Stimulated activated CD8-positive, alpha-beta memory T cell treated with anti-CD3 and anti-CD28 coated beads, Interleukin-15, amount 100 ng/mL, for 1 hour (primary cell): ENCODE results near the gene PCDH1.
"Not testable (repeated sequence)": the region's sequence is repeated elsewhere in the genome, so short reads cannot be mapped to it uniquely, and the experiment has no call there.

Experiments used
- DNase-seq: peaks from one replicate; pipeline ENCODE4 v3.0.0-alpha.2; 2020; ENCODE audit warnings: low read depth

The PCDH1 gene

DNA sequence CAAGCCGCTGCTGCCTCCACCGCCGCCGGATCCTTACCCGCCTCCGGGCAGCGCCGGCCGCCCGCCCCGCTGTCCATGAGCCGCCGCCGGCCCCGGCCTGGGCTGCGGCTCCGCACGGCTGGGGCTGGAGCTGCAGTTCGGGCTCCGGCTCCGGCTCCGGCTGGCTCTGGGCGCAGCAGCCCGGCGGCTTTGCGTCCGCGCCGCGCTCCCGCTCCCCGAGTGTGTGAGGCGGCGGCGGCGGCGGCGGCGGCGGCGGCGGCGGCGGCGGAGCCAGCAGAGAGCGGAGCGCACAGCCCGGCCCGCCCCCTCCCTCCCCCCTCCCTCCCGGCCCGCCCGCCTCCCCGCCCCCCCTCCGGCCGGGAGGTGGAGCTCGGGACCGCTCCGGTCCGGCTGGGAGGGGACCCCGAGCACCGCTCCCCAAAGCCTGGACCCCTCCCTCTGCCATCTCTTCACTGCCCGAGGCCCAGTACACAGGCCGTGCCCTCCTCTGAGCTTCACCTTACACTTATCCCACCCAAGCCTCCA lies at the start of gene PCDH1:
Gene PCDH1, minus strand, starts transcription at position 225 of the 525 bp plus-strand sequence. Its CDS starts 148 bp downstream, at position 77.
- DNase-seq: no peak

DNA sequence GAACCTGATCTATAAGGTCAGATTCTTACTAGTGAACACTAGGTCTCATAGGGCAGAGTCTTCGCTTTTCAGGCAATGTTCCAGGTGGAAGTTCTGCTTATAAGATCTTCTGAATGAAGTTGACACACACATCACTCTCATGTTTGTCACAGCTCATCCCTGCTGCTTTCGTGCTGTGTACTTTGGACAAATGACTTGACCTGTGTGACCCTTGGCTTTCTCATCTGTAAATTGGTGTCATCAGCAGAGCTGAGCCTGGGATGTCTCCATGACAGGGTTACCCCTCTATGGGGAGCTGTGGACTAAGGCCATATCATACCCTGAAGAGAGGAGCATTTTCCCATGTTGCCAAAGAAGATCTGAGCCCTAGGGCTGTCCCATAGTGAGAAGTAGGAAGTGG lies 48.2 kb upstream of the PCDH1 start:
- DNase-seq: no peak

DNA sequence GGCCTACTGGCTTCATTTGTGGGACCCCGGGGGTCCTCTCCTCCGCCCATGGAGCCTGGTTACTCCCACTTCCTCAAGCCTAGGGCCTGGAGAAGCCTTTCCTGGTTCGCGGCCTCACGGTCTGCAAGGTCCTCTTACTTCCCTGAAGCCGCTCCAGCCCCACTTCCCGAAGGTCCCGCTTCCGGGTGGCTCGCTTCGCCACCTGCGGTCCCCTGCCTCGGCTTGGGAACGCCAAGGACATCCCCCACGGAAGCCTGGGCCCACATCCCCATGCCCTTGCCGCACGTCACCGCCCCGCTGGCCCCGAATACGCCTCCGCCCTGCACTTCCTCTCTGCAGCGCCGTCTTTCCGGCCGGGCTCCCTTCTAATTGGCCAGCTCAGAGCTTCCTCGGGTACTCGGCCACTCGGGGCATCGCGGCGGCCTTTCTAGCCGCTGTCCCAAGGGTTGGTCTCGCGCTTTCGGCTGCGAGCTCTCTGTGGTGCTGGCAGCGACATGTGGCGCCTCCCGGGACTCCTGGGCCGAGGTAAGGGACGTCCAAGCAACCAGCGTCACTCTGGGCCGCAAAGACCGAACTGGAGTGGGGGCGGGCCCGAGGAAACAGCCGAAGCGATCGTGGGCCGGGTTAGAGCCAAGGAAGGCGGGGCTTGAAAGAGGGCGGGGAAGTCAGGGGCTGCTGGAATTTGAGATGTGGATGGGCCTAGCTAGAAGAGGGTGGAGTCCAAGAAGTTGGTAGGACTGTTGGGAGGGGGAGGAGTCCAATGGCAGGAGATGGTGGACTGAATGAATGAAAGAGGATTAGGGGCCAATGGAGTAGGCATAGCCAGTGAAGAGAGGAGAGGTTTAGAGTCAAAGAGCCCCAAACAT lies 45.5 kb upstream of the PCDH1 start, which contains the start of gene DELE1:
Gene DELE1, plus strand, starts transcription at position 424 of the 866 bp plus-strand sequence. Its CDS starts 71 bp downstream, at position 495.
- DNase-seq: peak; percentile 91

DNA sequence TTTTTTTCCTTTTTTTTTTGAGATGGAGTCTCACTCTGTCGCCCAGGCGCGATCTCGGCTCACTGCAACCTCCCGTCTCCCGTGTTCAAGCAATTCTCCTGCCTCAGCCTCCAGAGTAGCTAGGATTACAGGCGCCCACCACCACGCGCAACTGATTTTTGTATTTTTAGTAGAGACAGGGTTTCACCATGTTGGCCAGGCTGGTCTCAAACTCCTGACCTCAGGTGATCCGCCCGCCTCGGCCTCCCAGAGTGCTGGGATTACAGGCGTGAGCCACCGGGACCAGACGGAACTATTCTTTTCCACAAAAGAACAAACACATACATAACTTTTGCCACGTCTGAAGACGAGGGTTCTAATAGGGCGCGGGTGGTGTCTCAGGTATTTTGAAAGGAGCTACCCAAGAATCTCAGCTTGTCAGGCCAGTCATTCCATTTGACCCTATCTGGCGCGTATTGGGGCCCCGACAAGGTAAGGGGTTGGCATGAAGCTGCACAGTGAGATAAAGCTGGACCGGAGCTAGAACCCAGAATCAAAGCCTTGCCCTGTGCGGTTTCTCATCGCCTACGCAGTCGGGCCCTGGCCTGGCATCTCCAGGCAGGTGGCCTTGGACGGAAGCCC lies 44.7 kb upstream of the PCDH1 start:
- not testable (repeated sequence) for DNase-seq

DNA sequence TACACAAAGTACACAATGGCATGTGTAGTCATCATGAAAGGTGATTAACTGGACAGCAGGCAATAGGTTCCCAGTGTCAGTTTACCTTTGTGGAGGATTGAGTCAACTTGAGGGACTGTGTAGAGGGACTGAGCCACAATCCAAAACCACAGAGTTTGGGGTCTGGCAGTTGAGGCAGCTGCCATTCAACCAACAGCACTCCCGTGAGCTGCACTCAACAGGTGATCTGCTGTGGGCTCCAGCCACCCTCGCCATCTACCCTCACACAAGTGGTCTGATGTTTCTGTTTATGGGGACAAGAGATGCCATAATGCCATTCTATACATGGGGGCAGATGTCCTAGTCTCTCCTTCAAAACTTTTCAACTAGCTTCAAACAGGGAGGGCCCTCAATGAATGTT lies 42.6 kb upstream of the PCDH1 start:
- no peak for DNase-seq

DNA sequence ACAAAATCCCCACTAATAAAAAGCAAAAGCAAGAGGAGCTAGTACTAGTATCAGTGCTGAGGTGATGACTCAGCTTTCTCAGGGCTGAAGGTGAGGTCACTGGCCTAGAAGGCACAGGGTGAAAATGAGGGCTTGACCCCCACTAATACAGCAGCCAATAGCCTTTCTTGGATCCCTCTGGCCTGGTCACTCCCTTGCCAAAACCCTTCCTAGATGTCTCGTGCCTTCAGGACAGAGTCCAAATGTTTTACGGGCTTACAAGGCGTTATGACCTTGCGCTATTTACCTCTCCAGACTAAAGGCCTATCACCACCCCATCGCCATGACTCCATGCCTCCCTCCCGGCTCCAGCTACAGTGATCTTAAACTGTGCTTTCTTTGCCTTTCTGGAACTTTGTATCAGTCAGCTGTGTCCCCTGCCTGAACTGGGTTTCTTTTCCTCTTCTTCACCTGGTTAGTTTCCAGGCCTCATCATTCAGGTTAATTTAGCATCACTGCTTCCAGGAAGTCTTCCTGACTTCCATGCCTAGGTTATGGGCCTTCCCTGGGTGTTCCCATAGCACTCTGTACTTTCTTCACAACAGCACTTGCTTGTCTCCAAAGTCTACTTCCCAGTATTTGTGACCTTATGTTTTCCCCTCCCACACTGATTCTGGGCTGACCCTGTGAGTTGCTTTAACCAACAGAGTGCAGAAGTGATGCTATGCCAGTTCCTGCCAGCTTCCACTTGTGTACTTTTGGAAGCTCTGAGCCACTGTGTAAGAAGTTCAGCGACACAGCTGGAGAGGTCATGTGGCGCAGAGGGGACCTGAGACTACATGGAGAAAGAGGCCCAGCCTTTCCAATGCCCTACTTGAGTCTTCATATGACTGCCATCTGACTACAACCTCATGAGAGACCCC lies 41.3 kb upstream of the PCDH1 start:
- DNase-seq: no peak

DNA sequence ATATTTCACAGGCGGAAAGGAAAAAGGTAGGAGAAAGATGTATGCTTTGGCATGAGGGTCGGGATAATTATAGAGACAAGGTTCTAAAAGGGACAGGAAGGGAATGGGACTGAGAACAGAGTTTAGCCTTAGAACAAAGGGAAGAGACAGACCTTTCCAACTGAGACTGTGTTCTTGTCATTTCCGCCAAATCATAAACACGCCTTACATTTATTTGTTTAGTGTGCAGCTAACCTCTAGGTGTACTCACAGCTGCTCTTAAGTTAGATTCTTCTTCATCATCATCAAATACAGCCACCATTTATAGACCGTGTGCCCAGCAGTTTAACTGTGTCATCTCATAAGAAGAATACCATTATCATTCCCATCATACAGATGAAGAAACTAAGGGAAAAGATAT lies 39.5 kb upstream of the PCDH1 start:
- DNase-seq: no peak

DNA sequence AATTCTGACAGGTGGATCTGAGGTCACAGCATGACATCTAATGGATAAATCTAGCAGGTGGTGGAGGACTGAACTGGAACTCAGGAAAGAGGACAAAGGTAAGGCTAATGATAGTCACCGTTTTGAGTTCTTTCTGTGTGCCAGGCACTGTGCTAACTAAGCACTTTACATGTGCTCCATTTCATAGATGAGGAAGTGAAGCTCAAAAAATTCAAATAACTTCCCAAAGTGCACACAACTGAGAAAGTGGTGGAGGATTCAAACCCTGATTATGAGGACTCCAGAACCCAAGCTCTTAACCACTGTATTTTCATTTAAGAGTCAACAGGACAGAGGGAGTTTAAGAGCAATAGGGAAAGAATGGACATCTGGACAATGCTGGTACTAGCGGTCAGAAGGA lies 38.3 kb upstream of the PCDH1 start:
- no peak for DNase-seq

DNA sequence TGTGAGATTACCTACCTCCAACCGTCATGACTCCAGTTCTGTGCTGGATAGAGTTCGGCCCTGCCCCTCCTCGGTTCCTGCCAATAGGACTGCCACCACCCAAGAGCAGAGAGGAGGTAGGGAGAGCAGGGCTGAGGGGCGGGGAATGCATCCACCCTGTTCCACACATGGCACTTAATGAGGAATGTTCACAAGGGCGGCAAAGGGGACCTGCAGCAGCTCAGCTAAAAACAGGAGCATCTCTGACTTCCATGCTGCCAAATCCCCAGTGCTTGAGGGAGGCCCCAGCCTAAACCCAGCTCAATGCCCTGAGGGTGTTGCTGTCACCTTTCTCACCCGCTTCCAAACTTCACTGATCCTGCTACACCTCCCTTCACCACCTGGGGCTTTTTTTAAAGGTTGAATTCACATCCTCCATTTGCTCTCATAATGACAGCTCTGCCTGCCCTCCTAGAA lies 37.7 kb upstream of the PCDH1 start:
- DNase-seq: no peak

DNA sequence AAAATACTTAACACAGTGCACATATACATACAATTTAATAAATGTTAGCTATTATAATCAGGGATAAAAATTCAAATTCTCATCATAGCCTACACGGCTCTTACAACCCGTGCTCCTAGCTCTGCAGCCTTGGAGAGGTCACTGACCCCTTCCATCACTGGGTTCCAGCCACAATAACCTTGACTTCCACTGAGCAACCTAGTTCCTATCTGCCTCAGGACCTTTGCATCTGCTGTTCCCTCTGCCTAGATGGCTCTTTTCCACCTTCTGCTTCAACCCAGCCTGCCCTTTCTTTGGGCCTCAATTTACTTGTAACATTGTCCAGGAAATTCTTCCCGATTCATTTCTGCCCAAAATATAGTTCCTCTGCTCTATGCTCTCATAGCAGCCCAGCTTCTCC lies 36.6 kb upstream of the PCDH1 start:
- DNase-seq: no peak

DNA sequence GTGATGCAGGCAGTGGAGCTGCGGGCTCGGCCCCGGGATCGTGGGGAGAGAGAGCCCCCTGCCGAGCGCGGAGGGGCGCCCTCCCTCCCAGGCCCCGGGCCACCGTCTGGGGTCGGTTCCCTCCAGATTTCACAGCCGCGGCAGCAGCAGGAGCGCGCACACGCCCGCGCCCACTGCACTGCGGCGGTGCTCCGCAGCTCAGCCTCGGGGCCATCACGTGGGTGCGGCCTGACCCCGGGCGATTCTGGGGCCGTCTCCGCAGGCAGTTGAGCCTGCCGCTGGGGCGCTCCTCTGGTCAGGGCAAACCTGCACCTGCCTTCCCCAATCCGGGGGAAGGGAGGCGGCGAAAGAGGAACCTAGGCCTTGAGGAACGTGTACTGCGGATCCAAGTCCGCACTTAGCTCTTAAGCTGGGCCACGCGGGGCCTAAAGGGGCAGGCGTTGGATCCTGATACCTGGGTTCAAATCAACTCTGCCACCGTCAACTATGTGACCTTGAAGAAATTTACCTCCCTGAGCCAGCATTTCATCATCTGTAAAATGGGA lies 36.1 kb upstream of the PCDH1 start:
- DNase-seq: no peak

DNA sequence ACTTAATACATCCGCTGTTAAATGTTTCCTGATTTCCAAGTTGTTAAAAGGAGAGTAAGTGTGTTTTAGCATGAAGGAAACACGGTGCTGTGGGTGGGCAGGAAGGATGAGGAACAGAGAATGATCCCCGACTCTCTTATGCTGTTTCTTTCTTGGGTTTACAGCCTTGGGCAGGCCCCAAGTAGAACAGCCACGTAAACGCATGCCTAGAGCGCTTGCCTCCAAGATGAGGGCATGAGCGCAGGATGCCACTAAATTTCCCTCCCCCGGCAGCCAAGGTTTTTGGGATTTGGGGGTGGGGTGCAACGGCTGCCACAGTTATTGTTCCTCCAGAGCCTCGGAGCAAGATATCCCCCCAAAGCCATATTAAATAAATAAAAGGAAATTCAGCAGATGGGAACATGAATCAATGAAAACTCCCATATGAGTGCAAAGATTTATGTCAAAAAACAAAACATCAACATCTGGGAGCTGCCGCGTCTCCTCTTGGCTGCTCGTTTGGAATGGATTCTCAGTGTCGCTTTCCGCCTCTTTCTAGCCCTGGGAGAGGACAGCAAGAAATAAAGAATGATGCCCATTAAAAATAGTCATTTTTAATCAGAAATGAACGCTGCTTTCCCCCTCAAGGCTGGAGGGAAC lies 35.5 kb upstream of the PCDH1 start:
- no peak for DNase-seq

DNA sequence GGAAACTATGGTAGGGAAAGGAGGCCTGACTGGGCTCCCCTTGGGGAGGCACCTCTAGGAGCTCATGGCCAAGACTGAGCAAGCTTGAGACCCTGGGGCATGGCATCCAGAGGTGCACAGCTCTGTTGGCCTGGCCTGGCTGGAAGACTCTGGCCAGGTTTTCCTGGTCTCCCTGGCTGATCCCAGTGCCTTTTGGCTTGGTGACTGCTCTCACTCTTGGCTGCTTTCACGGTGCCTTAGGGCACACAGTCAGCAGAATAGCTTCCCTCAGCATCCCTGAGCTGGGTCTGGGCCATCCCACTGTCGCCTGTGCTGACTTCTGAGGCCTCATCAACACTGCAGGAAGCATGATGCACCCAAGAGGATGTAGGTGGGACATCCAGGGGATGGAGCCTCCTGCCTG lies 32.1 kb upstream of the PCDH1 start:
- DNase-seq: no peak

DNA sequence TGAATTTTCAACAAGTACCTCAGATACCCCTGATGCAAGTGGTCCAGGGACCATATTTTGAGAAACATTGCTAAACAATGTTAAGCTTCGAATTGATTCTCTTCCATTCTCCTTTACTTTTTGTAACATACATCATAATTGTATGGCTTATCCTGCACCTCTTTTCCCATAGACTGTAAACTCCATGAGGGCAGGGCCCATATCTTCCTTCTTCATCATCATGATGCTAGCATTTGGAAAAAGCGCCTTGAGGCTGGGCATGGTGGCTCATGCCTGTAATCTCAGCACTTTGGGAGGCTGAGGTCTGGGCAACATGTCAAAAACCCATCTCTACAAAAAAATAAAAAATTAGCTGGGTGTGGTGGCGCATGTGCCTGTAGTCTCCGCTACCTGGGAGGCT lies 31.0 kb upstream of the PCDH1 start:
- DNase-seq: no peak

DNA sequence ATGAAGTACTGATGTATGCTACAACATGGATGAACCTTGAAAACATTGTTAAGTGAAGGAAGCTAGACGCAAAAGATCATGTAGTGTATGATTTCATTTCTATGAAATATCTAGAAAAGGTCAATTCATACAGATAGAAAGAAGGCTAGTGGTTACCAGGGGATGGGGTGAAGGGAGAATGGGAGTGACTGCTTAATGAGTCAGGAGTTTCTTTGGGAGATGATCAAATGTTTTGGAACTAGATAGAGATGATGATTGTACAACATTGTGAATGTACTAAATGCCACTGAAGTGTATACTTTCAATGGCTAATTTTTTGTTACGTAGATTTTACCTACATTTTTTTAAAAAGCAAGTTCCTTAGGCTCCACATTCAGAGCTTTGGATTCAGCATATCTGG lies 30.6 kb upstream of the PCDH1 start:
- DNase-seq: no peak

DNA sequence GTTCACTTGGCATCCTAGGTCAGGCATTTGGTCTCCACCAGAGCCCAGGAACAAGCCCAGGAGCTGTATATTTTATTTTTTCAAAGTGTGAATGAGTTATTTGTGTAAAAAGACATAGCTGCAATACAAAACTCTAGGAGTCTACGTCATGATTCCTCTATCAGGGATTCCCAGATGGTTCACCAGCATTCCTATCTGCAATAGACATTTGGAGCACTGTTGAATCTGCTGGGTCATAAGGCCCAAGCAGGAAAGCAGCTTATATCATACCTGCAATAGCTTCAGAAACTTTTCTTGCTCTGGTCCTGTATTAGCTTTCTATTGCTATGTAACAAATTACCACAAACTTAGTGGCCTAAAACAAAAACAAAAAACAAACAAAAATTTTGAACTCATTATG lies 28.8 kb upstream of the PCDH1 start:
- no peak for DNase-seq

DNA sequence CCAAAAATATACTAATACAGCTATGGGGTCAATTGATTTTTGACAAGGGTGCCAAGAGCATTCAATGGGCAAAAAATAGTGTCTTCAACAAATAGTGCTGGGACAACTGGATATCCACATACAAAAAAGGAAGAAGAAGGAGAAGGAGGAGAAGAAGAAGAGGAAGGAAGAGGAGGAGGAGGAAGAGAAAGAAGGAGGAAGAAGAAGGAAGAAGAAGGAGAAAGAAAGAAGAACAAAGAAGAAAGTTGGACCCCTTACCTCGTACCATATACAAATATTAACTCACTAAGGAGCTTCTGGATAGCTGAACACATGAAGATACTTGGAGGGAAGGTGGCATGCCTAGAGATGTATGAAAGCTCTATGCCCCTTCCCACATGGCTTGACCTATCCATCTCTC lies 28.3 kb upstream of the PCDH1 start:
- no peak for DNase-seq

DNA sequence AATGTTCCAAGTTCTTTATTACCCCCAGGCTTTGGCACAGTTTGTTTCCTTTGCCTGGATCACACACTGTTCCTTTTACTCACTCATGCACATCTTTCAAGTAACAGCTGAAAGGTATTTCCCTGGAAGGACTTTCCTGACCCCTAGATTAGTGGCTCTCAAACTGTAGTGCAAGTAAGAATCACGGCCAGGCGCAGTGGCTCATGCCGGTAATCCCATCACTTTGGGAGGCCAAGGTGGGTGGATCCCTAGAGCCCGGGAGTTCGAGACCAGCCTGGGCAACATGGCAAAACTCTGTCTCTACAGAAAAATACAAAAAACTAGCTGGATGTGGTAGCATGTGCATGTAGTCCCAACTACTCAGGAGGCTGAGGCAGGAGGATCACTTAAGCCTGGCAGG lies 26.3 kb upstream of the PCDH1 start:
- DNase-seq: no peak

DNA sequence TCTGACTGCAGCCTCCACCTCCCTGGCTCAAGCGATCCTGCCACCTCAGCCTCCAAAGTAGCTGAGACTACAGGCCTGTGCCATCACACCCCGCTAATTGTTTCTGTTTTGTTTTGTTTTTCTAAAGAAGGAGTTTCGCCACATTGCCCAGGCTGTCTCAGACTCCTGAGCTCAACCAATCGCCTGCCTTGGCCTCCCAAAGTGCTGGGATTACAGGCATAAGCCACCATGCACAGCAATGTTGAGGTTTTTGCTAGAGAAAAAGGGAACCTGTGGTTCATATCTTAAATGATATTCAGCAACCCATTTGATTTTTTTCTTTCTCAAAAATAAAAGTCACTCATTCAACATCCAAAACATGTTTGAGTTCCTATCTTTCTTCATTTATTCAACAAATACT lies 25.1 kb upstream of the PCDH1 start:
- no peak for DNase-seq

DNA sequence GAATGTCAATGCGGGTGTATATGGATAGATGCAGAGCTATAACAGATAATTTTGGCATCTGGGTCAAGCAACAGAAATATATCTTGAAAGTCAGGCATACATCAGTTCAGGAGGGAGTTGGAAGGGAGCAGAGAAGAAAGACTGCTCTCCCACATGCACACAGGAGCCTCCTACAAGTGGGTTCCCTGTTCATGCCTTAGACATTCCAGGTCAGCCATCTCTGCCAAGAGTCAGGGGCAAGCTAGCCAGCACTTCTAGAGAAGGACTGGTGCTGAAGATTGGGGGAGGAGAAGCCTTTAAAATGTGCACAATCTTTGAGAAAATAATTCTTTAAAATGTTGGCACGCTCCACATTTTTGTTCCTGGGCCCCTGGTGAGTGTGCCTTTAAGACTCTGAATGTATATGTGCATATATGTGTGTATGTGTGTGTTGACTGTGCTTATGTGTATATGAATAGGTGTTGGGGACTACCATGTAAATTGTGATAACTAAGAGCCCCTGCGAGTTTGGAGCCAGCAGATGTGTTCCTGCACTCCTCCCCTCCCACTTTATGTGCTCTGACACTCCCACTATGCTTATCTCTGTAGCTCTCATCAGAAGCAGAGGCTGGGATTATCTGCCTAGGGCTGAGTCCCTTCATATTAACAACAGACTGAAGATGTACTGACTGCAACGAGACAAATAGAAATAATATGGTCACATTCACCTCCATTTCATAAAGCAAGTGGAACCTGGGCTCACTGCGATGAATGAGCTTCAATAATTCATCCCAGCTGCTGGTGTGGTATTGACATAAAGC lies 24.0 kb upstream of the PCDH1 start:
- DNase-seq: no peak
